ENCODE measurements around the gene CAMLG. TPM values are rescaled to one million over a fixed set of nuclear protein-coding genes. Genes with fewer than 3 reads are reported as not detected.
A peak's percentile ranks its signal among the peaks of the same experiment; 100 is the strongest.

The CAMLG gene
- total and polyA plus RNA-seq, 2 of the 13 experiments (the other 11 are each of a cell fraction or from before 2014, with no cell fraction given), result 14.2 to 19.8 TPM

DNA sequence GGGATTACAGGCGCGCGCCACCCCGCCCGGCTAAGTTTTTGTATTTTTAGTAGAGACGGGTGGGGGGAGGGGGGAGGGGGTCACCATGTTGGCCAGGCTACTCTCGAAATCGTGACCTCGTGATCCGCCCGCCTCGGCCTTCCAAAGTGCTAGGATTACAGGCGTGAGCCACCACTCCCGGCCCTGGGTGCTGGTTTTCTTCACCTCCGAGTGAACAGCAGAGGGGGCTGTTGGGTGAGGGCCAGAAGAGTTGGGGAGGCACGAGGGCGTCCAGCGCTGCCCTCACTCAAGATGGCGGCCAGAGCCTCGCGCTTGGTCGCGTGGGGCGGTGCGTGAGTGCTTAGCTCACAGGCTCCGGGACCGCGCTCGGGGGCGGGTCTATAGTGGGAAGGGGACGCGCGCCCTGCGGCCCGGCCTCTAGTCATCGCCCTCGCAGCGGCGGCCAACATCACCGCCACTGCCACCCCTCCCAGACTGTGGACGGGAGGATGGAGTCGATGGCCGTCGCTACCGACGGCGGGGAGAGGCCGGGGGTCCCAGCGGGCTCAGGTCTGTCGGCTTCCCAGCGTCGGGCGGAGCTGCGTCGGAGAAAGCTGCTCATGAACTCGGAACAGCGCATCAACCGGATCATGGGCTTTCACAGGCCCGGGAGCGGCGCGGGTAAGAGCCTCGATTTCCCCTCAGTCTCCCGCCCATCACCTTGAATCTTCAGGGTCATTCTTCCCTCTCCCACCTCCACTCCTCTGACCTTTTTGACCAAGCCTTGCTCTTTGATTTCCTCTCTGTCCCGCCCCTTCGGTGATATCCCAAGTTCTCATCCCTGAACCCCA is at the start of gene CAMLG (continued):
- TF ChIP-seq EEA1 (CRISPR knock-in tag; IDR thresholded peaks at IDR 0.05; ENCODE audit: borderline replicate concordance) (peak; percentile 43; the same call in 1 of the 2 replicates), TEAD3 (CRISPR knock-in tag; optimal IDR thresholded peaks at IDR 0.05; ENCODE audit: borderline replicate concordance) (peak; percentile 79), HNF1A (IDR thresholded peaks at IDR 0.05; ENCODE audit: low read depth) (no peak), HNF1A (CRISPR knock-in tag; IDR thresholded peaks at IDR 0.05; ENCODE audit: borderline replicate concordance) (peak; percentile 76), ZNF530 (CRISPR knock-in tag; IDR thresholded peaks at IDR 0.05; ENCODE audit: low read depth) (no peak), ZNF383 (CRISPR knock-in tag; IDR thresholded peaks at IDR 0.05; ENCODE audit: borderline replicate concordance) (peak; percentile 86; the same call in 1 of the 2 replicates), ZFP36L1 (CRISPR knock-in tag; IDR thresholded peaks at IDR 0.05) (no peak), KAT7 (CRISPR knock-in tag; IDR thresholded peaks at IDR 0.05; ENCODE audit: borderline replicate concordance) (peak; percentile 85; the same call in 1 of the 2 replicates), MBNL3 (CRISPR knock-in tag; conservative IDR thresholded peaks at IDR 0.05) (no peak), HHEX (CRISPR knock-in tag; IDR thresholded peaks at IDR 0.05) (no peak), KLF12 (CRISPR knock-in tag; IDR thresholded peaks at IDR 0.05; ENCODE audit: borderline replicate concordance) (peak; percentile 93), NONO (IDR thresholded peaks at IDR 0.05) (no peak), NONO (CRISPR knock-in tag; conservative IDR thresholded peaks at IDR 0.05) (peak; percentile 94), MYNN (CRISPR knock-in tag; IDR thresholded peaks at IDR 0.05; ENCODE audit: low read depth) (no peak), SRSF4 (IDR thresholded peaks at IDR 0.05; ENCODE audit: low read depth, low read length, poor library complexity, severe bottlenecking) (no peak), ZNF317 (CRISPR knock-in tag; IDR thresholded peaks at IDR 0.05) (peak; percentile 88), CENPX (CRISPR knock-in tag; IDR thresholded peaks at IDR 0.05) (no peak), ZBTB3 (CRISPR knock-in tag; IDR thresholded peaks at IDR 0.05; ENCODE audit: borderline replicate concordance, low read depth) (peak; percentile 67; the same call in 1 of the 2 replicates), ZFP36 (IDR thresholded peaks at IDR 0.05; ENCODE audit: borderline replicate concordance, low read depth, low read length, partially characterized antibody) (no peak), ZNF629 (CRISPR knock-in tag; conservative IDR thresholded peaks at IDR 0.05) (peak; percentile 67), ZNF567 (CRISPR knock-in tag; IDR thresholded peaks at IDR 0.05; ENCODE audit: borderline replicate concordance) (peak; percentile 91; the same call in 1 of the 2 replicates), DPF2 (CRISPR knock-in tag; IDR thresholded peaks at IDR 0.05; ENCODE audit: borderline replicate concordance, low read depth) (no peak; the same call in 1 of the 2 replicates), ZNF577 (CRISPR knock-in tag; IDR thresholded peaks at IDR 0.05; ENCODE audit: borderline replicate concordance, low read depth) (no peak), ZNF792 (CRISPR knock-in tag; IDR thresholded peaks at IDR 0.05) (peak; percentile 92)
- TF ChIP-seq, protein P1, sequence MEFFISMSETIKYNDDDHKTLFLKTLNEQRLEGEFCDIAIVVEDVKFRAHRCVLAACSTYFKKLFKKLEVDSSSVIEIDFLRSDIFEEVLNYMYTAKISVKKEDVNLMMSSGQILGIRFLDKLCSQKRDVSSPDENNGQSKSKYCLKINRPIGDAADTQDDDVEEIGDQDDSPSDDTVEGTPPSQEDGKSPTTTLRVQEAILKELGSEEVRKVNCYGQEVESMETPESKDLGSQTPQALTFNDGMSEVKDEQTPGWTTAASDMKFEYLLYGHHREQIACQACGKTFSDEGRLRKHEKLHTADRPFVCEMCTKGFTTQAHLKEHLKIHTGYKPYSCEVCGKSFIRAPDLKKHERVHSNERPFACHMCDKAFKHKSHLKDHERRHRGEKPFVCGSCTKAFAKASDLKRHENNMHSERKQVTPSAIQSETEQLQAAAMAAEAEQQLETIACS (CRISPR knock-in tag; IDR thresholded peaks at IDR 0.05), result peak; percentile 99
- TF ChIP-seq, protein P2, sequence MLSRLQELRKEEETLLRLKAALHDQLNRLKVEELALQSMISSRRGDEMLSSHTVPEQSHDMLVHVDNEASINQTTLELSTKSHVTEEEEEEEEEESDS (CRISPR knock-in tag; IDR thresholded peaks at IDR 0.05; ENCODE audit: borderline replicate concordance), result no peak
